Central memory CD8-positive, alpha-beta T cell (primary cell): ENCODE data around the gene RBM24.
"Not testable (repeated sequence)": the region's sequence is repeated elsewhere in the genome, so short reads cannot be mapped to it uniquely, and the experiment has no call there.

ENCODE experiments used
- ATAC-seq: fragments of 150-1000 bp; cut with Tn5 transposase; replicated peaks from 2 replicates; pipeline ENCODE4 v1.10.0; 2022; ENCODE audit warnings: mild to moderate bottlenecking, moderate FRiP score, moderate number of reproducible peaks; ENCODE audit not compliant: poor library complexity, severe bottlenecking; ENCODE audit errors: extremely low read depth
- DNase-seq, 2 donors: peaks; one replicate each; pipeline ENCODE4 v3.0.0; 2021; ENCODE audit warnings: low spot score in 2 of 2
- H3K27ac Mint-ChIP-seq: one replicate; pipeline ENCODE4 v1.8.0; 2022; ENCODE audit warnings: low read depth, mild to moderate bottlenecking, moderate library complexity, mixed read lengths
- H3K27me3 Mint-ChIP-seq: one replicate; pipeline ENCODE4 v1.8.0; 2022; ENCODE audit warnings: mixed read lengths
- H3K36me3 Mint-ChIP-seq: one replicate; pipeline ENCODE4 v1.8.0; 2022; ENCODE audit warnings: mild to moderate bottlenecking, moderate library complexity, mixed read lengths; ENCODE audit not compliant: insufficient read depth
- H3K4me1 Mint-ChIP-seq: one replicate; pipeline ENCODE4 v1.8.0; 2022; ENCODE audit warnings: mixed read lengths
- H3K4me3 Mint-ChIP-seq: one replicate; pipeline ENCODE4 v1.8.0; 2022; ENCODE audit warnings: mild to moderate bottlenecking, moderate library complexity, mixed read lengths
- H3K9me3 Mint-ChIP-seq: one replicate; pipeline ENCODE4 v1.8.0; 2022; ENCODE audit warnings: mixed read lengths

The RBM24 gene

DNA sequence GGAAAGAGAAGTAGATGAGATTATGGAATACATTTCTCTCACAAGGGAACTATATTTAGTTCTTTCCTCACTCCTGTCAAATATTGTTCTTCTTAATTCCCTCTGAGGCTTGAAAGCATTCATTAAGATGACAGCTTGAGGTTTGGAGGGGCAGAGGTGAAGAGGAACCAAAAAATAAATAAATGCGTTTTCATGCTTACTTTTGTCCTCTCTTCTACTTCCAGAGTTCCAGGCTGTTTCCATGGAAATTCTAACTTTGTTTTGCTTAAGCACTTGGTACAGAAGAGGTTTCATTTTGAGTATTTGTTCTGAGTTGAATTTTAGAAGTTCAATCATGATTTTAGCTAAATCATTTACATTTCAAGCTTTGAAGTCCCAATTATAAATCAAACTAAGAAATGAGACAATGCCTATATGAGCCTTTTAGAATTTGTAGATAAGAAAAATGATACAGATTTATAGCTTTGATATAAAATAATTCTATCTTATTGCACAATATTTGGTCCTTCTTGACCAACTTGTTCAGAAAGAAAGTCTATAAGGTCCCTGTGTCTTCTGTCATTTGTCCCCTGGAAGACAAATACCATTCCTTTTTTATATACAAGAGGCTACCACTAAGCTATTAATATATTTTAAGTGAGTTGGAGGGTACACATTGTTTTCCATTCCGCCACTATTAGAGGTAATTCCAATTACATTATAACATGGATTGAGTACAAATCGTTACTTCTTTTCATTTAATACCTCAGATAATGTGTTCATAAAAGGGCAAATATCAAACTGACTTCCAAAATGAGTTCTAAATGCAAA lies 16.3 kb downstream of the RBM24 start:
- DNase-seq: no peak

DNA sequence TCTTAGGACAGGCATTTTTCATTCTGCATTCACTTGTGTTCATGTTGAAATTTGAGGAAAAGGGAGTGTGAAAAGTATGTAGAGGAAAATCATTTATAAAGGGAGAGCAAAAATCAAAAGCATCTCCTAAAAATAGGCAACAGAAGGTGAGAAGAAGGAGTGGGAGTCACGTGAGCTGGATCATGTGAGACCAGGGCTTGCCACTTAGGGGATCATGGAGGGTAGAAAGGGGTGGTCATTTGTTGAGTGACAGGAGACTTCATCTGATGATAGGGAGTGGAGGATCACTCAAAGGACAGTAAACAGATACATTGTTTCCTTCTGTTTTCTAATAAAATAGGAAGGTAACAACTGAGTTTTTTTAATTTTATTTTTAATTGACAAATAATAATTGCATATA lies 17.1 kb downstream of the RBM24 start:
- Mint-ChIP-seq H3K4me1 (no peaks in the 10 kb centered on the region), H3K4me3 (no peak overlapping the region), H3K27me3 (peaks cover 37% of the 10 kb centered on the region), H3K9me3 (no peaks in the 10 kb centered on the region), H3K27ac (no peak overlapping the region), H3K36me3 (no peaks in the 10 kb centered on the region)
- no peak for ATAC-seq
- no peak for DNase-seq

More for the DNA sequence above, 16.3 kb downstream of the RBM24 start:
- Mint-ChIP-seq H3K36me3 (no peaks in the 10 kb centered on the region), H3K4me3 (no peak overlapping the region), H3K27me3 (peaks cover 32% of the 10 kb centered on the region), H3K4me1 (no peaks in the 10 kb centered on the region), H3K27ac (no peak overlapping the region), H3K9me3 (no peaks in the 10 kb centered on the region)
- ATAC-seq: no peak

GRCh38 chr6:17299222-17299621 lies 18.1 kb downstream of the RBM24 start:
- no peak overlapping the region for H3K4me3 Mint-ChIP-seq
- H3K4me1 Mint-ChIP-seq: no peaks in the 10 kb centered on the region
- peaks cover 37% of the 10 kb centered on the region for H3K27me3 Mint-ChIP-seq
- H3K36me3 Mint-ChIP-seq: no peaks in the 10 kb centered on the region
- H3K9me3 Mint-ChIP-seq: no peaks in the 10 kb centered on the region
- H3K27ac Mint-ChIP-seq: no peak overlapping the region
- no peak for DNase-seq
- no peak for ATAC-seq

GRCh38 chr6:17299750-17300149 lies 18.6 kb downstream of the RBM24 start:
- H3K4me3 Mint-ChIP-seq: no peak overlapping the region
- peaks cover 35% of the 10 kb centered on the region for H3K27me3 Mint-ChIP-seq
- H3K9me3 Mint-ChIP-seq: no peaks in the 10 kb centered on the region
- DNase-seq (no peak), ATAC-seq (no peak)
- H3K36me3 Mint-ChIP-seq: no peaks in the 10 kb centered on the region
- no peak overlapping the region for H3K27ac Mint-ChIP-seq
- H3K4me1 Mint-ChIP-seq: no peaks in the 10 kb centered on the region

DNA sequence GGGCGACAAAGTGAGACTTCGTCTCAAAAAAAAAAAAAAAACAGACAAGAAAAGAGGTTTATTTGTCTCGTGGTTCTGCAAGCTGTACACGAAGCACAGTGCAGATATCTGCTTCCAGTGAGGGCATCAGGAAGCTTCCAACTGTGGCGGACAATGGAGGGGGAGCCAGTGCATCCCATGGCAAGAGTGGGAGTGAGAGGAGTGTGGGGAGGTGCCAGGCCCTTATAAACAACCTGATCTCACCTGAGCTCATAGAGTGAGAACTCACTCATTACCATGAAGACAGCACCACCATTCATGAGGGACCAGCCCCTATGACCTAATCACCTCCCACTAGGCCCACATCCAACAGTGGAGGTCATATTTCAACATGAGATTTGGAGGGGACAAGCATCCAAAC lies 19.5 kb downstream of the RBM24 start:
- ATAC-seq: no peak
- no peaks in the 10 kb centered on the region for H3K4me1 Mint-ChIP-seq
- no peak overlapping the region for H3K4me3 Mint-ChIP-seq
- DNase-seq: no peak
- H3K27ac Mint-ChIP-seq: no peak overlapping the region
- peaks cover 26% of the 10 kb centered on the region for H3K27me3 Mint-ChIP-seq
- H3K9me3 Mint-ChIP-seq: no peaks in the 10 kb centered on the region
- H3K36me3 Mint-ChIP-seq: no peaks in the 10 kb centered on the region

GRCh38 chr6:17303444-17303843 lies 22.3 kb downstream of the RBM24 start:
- DNase-seq (no peak), ATAC-seq (no peak)
- H3K4me3 Mint-ChIP-seq: no peak overlapping the region
- no peaks in the 10 kb centered on the region for H3K36me3 Mint-ChIP-seq
- H3K27me3 Mint-ChIP-seq: peaks cover 13% of the 10 kb centered on the region
- H3K4me1 Mint-ChIP-seq: no peaks in the 10 kb centered on the region
- no peaks in the 10 kb centered on the region for H3K9me3 Mint-ChIP-seq
- no peak overlapping the region for H3K27ac Mint-ChIP-seq

GRCh38 chr6:17305219-17306001 lies 24.2 kb downstream of the RBM24 start:
- no peak for DNase-seq
- Mint-ChIP-seq H3K36me3 (no peaks in the 10 kb centered on the region), H3K27me3 (peaks cover 13% of the 10 kb centered on the region), H3K27ac (no peak overlapping the region), H3K4me1 (no peaks in the 10 kb centered on the region), H3K4me3 (no peak overlapping the region), H3K9me3 (no peaks in the 10 kb centered on the region)
- ATAC-seq: no peak

DNA sequence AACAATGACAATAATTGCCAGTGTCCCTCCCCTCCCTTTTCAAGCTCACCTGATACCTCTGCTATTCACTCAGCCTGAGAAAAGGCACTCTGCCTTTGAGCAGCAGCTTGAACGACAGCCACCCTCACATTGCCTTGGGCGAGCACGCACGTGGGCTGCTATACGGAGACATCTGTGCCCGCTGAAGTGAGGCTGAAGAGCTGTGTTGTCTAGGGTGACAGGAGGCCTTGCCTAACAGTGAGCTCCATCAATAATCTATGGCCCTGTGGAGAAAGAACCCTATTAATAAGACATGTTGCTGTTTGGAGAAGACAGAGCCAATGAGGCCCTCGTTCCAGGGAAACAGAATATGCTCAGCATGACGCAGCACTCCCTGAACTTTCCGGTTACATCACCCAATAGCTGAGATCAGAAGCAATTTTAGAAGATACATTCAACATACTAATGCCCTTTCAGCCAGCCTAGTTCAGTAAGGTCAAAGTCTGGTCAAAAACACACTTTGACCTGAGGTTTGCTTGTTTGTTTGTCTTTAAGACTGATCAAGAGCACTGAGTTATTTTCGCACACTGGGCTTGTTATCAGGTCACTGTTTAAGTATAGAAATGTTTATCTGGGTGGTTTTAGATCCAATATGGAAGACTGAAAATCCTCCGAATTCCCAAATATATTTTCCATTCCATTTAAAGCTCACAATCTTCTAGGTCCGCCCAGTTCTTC lies 30.6 kb downstream of the RBM24 start:
- no peak for ATAC-seq
- Mint-ChIP-seq H3K4me1 (no peaks in the 10 kb centered on the region), H3K27me3 (peaks cover 4% of the 10 kb centered on the region), H3K9me3 (no peaks in the 10 kb centered on the region), H3K36me3 (no peaks in the 10 kb centered on the region), H3K27ac (no peak overlapping the region), H3K4me3 (no peak overlapping the region)
- DNase-seq: no peak

DNA sequence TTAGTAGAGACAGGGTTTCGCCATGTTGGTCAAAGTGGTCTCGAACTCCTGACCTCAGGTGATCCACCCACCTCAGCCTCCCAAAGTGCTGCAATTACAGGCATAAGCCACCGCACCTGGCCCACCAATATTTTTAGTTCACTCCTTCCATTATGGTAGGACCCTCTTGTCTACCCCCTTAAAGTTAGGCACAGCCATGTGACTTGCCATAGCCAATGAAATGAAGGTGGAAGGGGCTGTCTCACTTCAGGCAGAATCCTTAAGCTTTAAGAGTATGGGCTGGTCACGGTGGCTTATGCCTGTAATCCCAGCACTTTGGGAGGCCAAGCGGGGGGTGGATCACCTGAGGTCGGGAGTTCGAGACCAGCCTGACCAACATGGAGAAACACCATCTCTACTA lies 32.1 kb downstream of the RBM24 start:
- H3K27ac Mint-ChIP-seq, DNase-seq, H3K9me3 Mint-ChIP-seq, H3K4me3 Mint-ChIP-seq, H3K4me1 Mint-ChIP-seq, H3K27me3 Mint-ChIP-seq, ATAC-seq, H3K36me3 Mint-ChIP-seq: not testable (repeated sequence)

- Mint-ChIP-seq H3K4me1 (no peaks in the 10 kb centered on the region), H3K27me3 (peaks cover 9% of the 10 kb centered on the region), H3K27ac (no peak overlapping the region), H3K36me3 (no peaks in the 10 kb centered on the region), H3K4me3 (no peak overlapping the region), H3K9me3 (no peaks in the 10 kb centered on the region)
- ATAC-seq (no peak), DNase-seq (no peak)
These were observed 32.8 kb downstream of the RBM24 start for GRCh38 chr6:17313971-17314370.

- no peaks in the 10 kb centered on the region for H3K9me3 Mint-ChIP-seq
- H3K27ac Mint-ChIP-seq: no peak overlapping the region
- ATAC-seq: no peak
- DNase-seq: no peak
- peaks cover 9% of the 10 kb centered on the region for H3K27me3 Mint-ChIP-seq
- H3K36me3 Mint-ChIP-seq: no peaks in the 10 kb centered on the region
- no peak overlapping the region for H3K4me3 Mint-ChIP-seq
- no peaks in the 10 kb centered on the region for H3K4me1 Mint-ChIP-seq
These were observed 34.1 kb downstream of the RBM24 start for GRCh38 chr6:17315262-17315661.

DNA sequence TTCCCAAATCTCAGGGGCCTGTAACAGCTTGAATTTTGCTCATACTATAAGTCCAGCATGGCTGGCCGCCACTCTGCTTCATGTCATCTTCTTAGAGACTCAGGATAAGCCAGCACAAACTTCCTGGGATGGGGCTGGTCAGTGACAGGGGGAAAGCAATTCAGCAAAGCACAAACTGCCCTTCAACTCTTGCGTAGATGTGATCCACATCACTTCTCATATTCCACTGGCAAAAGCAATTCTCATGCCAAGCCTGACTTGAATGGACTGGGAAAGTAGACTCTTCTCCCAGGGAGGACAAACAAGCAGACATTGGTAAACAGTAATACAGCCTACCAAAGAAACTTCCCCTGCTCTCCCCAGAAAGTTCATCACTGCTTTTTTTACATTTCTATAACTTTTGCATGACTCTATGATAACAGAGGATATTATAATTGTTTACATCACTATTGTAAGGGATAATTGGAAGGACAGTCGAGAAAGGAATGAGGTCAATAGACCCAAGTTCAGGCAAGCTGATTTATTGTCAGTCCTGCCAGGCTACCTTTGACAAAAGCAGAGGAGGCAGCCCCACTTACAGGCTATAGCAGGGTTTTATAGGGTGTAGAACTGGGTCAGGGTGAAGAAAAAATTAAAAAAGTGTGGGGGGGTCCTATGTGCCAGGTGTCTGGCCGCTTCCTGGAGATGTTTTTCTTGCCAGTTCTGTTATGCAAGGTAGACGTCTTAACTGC lies 37.4 kb downstream of the RBM24 start:
- H3K4me1 Mint-ChIP-seq: no peaks in the 10 kb centered on the region
- ATAC-seq (no peak), DNase-seq (no peak)
- no peak overlapping the region for H3K4me3 Mint-ChIP-seq
- no peaks in the 10 kb centered on the region for H3K36me3 Mint-ChIP-seq
- peaks cover 9% of the 10 kb centered on the region for H3K27me3 Mint-ChIP-seq
- H3K27ac Mint-ChIP-seq: no peak overlapping the region
- H3K9me3 Mint-ChIP-seq: no peaks in the 10 kb centered on the region
